ENCODE data around the gene INF2. TPM values are rescaled to one million over a fixed set of nuclear protein-coding genes. Genes with fewer than 3 reads are reported as not detected.

The INF2 gene
- total RNA-seq, 1 donor from 2014 or later, result 7.8 TPM

GRCh38 chr14:104641753-104642539, 47.5 kb upstream of the INF2 start:
- no peak for DNase-seq (ENCODE audit: low spot score)
- no peaks in the 10 kb centered on the region for H3F3A ChIP-seq (ENCODE audit: low read depth)
- H3K9me3 Mint-ChIP-seq, result peaks cover 17% of the 10 kb centered on the region
- no peak overlapping the region for H3K4me3 ChIP-seq
- no peaks in the 10 kb centered on the region for H3K36me3 Mint-ChIP-seq
- H3K9ac ChIP-seq, result no peak overlapping the region
- H3K27ac ChIP-seq, result no peak overlapping the region
- no peaks in the 10 kb centered on the region for H3K36me3 ChIP-seq
- peaks cover 3% of the 10 kb centered on the region for H3K4me1 ChIP-seq
- no peak overlapping the region for H3K4me3 Mint-ChIP-seq
- H3K4me1 Mint-ChIP-seq, result peaks cover 13% of the 10 kb centered on the region
- H3K79me2 ChIP-seq (ENCODE audit: low read depth), result no peaks in the 10 kb centered on the region
- H3K9me3 ChIP-seq (ENCODE audit: low read depth), result no peaks in the 10 kb centered on the region
- H3K27me3 Mint-ChIP-seq (ENCODE audit: insufficient read depth, low read depth), result peaks cover 23% of the 10 kb centered on the region
- H2AFZ ChIP-seq (replicated peaks), result no peak overlapping the region
- no peak overlapping the region for H3K27ac Mint-ChIP-seq
- no peaks in the 10 kb centered on the region for H4K20me1 ChIP-seq (ENCODE audit: low read depth)
- H3K4me2 ChIP-seq, result no peak overlapping the region
- H3K27me3 ChIP-seq, result no peaks in the 10 kb centered on the region
- no peak for TF ChIP-seq EZH2 (IDR thresholded peaks at IDR 0.05)
- no peak for TF ChIP-seq EZH2phosphoT487 (IDR thresholded peaks at IDR 0.05)
- TF ChIP-seq CTCF (IDR thresholded peaks at IDR 0.05), result no peak

GRCh38 chr14:104642540-104642868, 46.9 kb upstream of the INF2 start:
- no peak overlapping the region for H3K9ac ChIP-seq
- Mint-ChIP-seq H3K4me1 (peaks cover 13% of the 10 kb centered on the region), H3K27ac (no peak overlapping the region), H3K36me3 (no peaks in the 10 kb centered on the region), H3K4me3 (no peak overlapping the region), H3K27me3 (ENCODE audit: insufficient read depth, low read depth) (peaks cover 23% of the 10 kb centered on the region), H3K9me3 (peaks cover 17% of the 10 kb centered on the region)
- H3K4me2 ChIP-seq, result no peak overlapping the region
- H3F3A ChIP-seq (ENCODE audit: low read depth), result no peaks in the 10 kb centered on the region
- H3K79me2 ChIP-seq (ENCODE audit: low read depth), result no peaks in the 10 kb centered on the region
- H3K4me1 ChIP-seq, result peaks cover 3% of the 10 kb centered on the region
- H2AFZ ChIP-seq (replicated peaks), result no peak overlapping the region
- H4K20me1 ChIP-seq (ENCODE audit: low read depth), result no peaks in the 10 kb centered on the region
- H3K27me3 ChIP-seq, result no peaks in the 10 kb centered on the region
- H3K27ac ChIP-seq, result no peak overlapping the region
- DNase-seq (ENCODE audit: low spot score), result no peak
- no peaks in the 10 kb centered on the region for H3K36me3 ChIP-seq
- H3K4me3 ChIP-seq, result no peak overlapping the region
- H3K9me3 ChIP-seq (ENCODE audit: low read depth), result no peaks in the 10 kb centered on the region
- TF ChIP-seq EZH2phosphoT487 (IDR thresholded peaks at IDR 0.05), result no peak
- no peak for TF ChIP-seq EZH2 (IDR thresholded peaks at IDR 0.05)
- no peak for TF ChIP-seq CTCF (IDR thresholded peaks at IDR 0.05)

GRCh38 chr14:104643306-104643705, 46.1 kb upstream of the INF2 start:
- H3K27me3 ChIP-seq, result no peaks in the 10 kb centered on the region
- Mint-ChIP-seq H3K4me1 (peaks cover 13% of the 10 kb centered on the region), H3K27ac (no peak overlapping the region), H3K36me3 (no peaks in the 10 kb centered on the region), H3K9me3 (peaks cover 17% of the 10 kb centered on the region), H3K4me3 (no peak overlapping the region), H3K27me3 (ENCODE audit: insufficient read depth, low read depth) (peaks cover 23% of the 10 kb centered on the region)
- no peak overlapping the region for H2AFZ ChIP-seq (replicated peaks)
- no peaks in the 10 kb centered on the region for H3F3A ChIP-seq (ENCODE audit: low read depth)
- H3K9me3 ChIP-seq (ENCODE audit: low read depth), result no peaks in the 10 kb centered on the region
- no peak overlapping the region for H3K27ac ChIP-seq
- H3K36me3 ChIP-seq, result no peaks in the 10 kb centered on the region
- no peak overlapping the region for H3K4me3 ChIP-seq
- no peak for TF ChIP-seq EZH2phosphoT487 (IDR thresholded peaks at IDR 0.05)
- no peak for TF ChIP-seq EZH2 (IDR thresholded peaks at IDR 0.05)
- TF ChIP-seq CTCF (IDR thresholded peaks at IDR 0.05), result no peak
- H3K4me1 ChIP-seq, result peaks cover 3% of the 10 kb centered on the region
- H3K9ac ChIP-seq, result no peak overlapping the region
- no peaks in the 10 kb centered on the region for H4K20me1 ChIP-seq (ENCODE audit: low read depth)
- no peak overlapping the region for H3K4me2 ChIP-seq
- H3K79me2 ChIP-seq (ENCODE audit: low read depth), result no peaks in the 10 kb centered on the region
- no peak for DNase-seq (ENCODE audit: low spot score)

All from neural progenitor cell (in vitro differentiated cells).